Suprapubic skin (tissue), 3 donors: Measurements from ENCODE around the gene ZBED1.

ENCODE experiments used
- POLR2A ChIP-seq, 2 donors: fragments of 450-650 bp; IDR thresholded peaks; one replicate each; pipeline ENCODE4 v1.6.1; 2017; ENCODE audit warnings: antibody characterized with exemption in 2 of 2, mild to moderate bottlenecking in 2 of 2, moderate library complexity in 2 of 2
- TF ChIP-seq, protein P1 (sequence below), 2 donors: fragments of 200-600 bp in 1 of 2; fragments of 450-650 bp in 1 of 2; sonication (generic) in 1 of 2; IDR thresholded peaks; one replicate each; pipeline ENCODE4 v1.5.1; 2016 to 2019; ENCODE audit warnings: antibody characterized with exemption in 2 of 2, mild to moderate bottlenecking in 1 of 2, moderate library complexity in 1 of 2

- TF ChIP-seq, protein P1, sequence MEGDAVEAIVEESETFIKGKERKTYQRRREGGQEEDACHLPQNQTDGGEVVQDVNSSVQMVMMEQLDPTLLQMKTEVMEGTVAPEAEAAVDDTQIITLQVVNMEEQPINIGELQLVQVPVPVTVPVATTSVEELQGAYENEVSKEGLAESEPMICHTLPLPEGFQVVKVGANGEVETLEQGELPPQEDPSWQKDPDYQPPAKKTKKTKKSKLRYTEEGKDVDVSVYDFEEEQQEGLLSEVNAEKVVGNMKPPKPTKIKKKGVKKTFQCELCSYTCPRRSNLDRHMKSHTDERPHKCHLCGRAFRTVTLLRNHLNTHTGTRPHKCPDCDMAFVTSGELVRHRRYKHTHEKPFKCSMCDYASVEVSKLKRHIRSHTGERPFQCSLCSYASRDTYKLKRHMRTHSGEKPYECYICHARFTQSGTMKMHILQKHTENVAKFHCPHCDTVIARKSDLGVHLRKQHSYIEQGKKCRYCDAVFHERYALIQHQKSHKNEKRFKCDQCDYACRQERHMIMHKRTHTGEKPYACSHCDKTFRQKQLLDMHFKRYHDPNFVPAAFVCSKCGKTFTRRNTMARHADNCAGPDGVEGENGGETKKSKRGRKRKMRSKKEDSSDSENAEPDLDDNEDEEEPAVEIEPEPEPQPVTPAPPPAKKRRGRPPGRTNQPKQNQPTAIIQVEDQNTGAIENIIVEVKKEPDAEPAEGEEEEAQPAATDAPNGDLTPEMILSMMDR (IDR thresholded peaks at IDR 0.05), result no peak
- no peak for TF ChIP-seq POLR2A (IDR thresholded peaks at IDR 0.05)
These were observed 59.3 kb downstream of the ZBED1 start for GRCh38 chrX:2441466-2441865.
